Mucosa of rectum (tissue), 2 donors: ENCODE data around the gene RTN4RL2.

Experiments used
- H3K27ac ChIP-seq, 2 donors: one replicate each; pipeline ENCODE4 v1.7.0; 2013; ENCODE audit warnings: inconsistent platforms in 2 of 2, low read depth in 2 of 2, low read length in 2 of 2
- H3K27me3 ChIP-seq, 2 donors: one replicate each; pipeline ENCODE4 v1.7.0; 2013; ENCODE audit warnings: low read length in 2 of 2; ENCODE audit not compliant: control insufficient read depth in 2 of 2, insufficient read depth in 2 of 2
- H3K36me3 ChIP-seq, 2 donors: one replicate each; pipeline ENCODE4 v1.7.0; 2013; ENCODE audit warnings: low read length in 2 of 2; ENCODE audit not compliant: control insufficient read depth in 2 of 2, insufficient read depth in 2 of 2
- H3K4me1 ChIP-seq, 2 donors: one replicate each; pipeline ENCODE4 v1.7.0; 2013; ENCODE audit warnings: low read length in 2 of 2, mild to moderate bottlenecking in 1 of 2; ENCODE audit not compliant: control insufficient read depth in 2 of 2, insufficient read depth in 2 of 2
- H3K4me3 ChIP-seq, 2 donors: one replicate each; pipeline ENCODE4 v1.7.0; 2013; ENCODE audit warnings: low read length in 2 of 2
- H3K9ac ChIP-seq, 2 donors: one replicate each; pipeline ENCODE4 v1.7.0; 2013; ENCODE audit warnings: low read length in 2 of 2, low read depth in 1 of 2, mild to moderate bottlenecking in 1 of 2
- H3K9me3 ChIP-seq, 2 donors: one replicate each; pipeline ENCODE4 v1.7.0; 2013; ENCODE audit warnings: low read length in 2 of 2; ENCODE audit not compliant: control insufficient read depth in 2 of 2
- donor health status: healthy.
- donor health status: Normal muscosa, but diverticular disease.

Gene RTN4RL2

GRCh38 chr11:57446055-57446454, 14.3 kb upstream of the RTN4RL2 start:
- no peak overlapping the region for H3K27ac ChIP-seq
- no peak overlapping the region for H3K9ac ChIP-seq
- no peak overlapping the region for H3K4me3 ChIP-seq
- no peaks in the 10 kb centered on the region for H3K36me3 ChIP-seq
- no peaks in the 10 kb centered on the region for H3K27me3 ChIP-seq
- peaks cover 0 to 10% of the 10 kb centered on the region in 2 donors for H3K4me1 ChIP-seq
- H3K9me3 ChIP-seq, result no peaks in the 10 kb centered on the region

DNA sequence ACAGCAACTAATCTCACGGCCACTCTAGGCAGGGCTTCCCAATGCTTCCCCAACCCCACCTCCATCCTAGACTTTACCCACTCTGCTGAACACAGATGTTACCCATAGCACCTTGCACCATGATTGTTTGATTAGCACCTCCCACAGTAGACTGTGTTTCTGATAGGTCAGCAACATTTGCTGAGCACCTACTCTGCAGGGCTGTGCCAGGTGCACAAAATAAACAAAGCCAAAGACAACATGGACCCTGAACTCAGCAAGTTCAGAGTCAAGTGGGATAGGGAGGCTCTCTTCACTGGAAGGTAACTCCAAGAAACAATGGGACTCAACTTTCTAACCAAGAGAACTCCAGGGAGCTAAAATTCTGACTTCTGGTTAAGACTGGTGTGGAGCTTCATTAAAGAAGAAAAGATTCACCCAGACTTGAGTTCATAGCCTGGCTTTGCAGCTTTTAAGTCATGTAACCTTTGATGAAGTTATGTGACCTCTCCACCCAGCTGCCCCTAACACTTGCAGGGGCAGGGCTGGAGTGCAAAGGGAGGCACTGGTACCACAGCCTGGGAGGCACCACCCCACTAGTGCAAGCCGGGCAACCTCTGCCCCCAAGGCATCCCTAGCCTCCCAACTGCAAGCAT, 6.7 kb upstream of the RTN4RL2 start:
- Histone ChIP-seq H3K4me3 (no peak overlapping the region), H3K36me3 (no peaks in the 10 kb centered on the region), H3K9me3 (no peaks in the 10 kb centered on the region), H3K9ac (no peak overlapping the region), H3K27ac (peak overlapping the region in 1 of 2 donors; percentile 9), H3K4me1 (peaks cover 9 to 19% of the 10 kb centered on the region in 2 donors), H3K27me3 (peaks cover 3 to 4% of the 10 kb centered on the region in 2 donors)

DNA sequence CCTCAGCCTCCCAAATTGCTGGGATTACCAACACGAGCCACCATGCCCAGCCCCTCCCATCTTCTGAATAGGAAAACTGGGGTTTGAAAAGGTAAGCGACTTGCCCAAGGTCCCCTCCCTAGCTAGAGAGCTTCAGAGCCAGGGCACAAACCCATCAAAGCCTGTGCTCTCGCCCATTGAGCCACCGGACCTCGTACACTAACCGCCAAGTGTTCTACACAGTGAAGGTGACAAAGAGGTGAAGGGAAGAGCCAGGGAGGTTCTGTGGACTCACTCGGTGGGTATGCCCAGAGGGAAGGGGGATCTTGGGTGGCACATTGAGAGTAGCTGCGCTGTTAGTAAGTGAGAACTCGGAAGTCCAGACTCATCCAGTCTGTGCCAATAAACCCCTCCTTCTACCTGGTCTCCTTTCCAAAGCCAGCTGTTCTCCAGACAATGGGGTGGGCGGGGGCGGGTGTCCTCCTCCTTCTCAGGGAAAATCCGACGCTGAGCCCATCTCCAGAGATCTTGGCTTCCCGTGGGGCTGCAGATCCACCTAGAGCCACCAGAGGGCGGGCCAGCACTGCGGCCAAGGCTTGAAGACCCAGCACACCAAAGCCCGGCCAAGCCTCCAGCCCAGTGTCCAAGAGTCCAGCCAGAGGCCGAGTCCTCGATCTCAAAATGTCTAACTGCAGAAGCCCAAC, 3.2 kb upstream of the RTN4RL2 start:
- Histone ChIP-seq H3K9ac (no peak overlapping the region), H3K27ac (no peak overlapping the region), H3K36me3 (no peaks in the 10 kb centered on the region), H3K4me3 (peak overlapping the region in 1 of 2 donors; percentile 20), H3K27me3 (peaks cover 22 to 24% of the 10 kb centered on the region in 2 donors), H3K4me1 (peaks cover 22 to 32% of the 10 kb centered on the region in 2 donors), H3K9me3 (no peaks in the 10 kb centered on the region)

DNA sequence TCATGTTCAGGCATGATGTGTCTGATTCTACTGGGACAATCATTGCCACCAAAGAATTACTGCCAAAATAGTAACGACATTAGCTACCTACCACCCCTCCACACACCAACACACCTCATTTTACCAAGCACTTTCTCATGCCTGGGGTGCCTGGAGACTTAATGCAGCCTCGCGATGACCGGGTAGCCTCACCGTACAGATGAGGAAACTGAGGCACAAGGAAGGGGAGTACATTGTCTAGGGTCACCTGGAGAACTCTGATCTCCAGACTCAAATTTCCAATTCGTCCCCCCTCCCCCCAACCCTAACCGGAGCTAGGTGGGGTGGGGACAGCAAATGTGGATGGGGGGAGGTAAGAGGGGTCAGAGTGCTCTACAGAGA, 2.7 kb upstream of the RTN4RL2 start:
- peaks cover 22 to 24% of the 10 kb centered on the region in 2 donors for H3K27me3 ChIP-seq
- no peak overlapping the region for H3K4me3 ChIP-seq
- H3K9ac ChIP-seq, result no peak overlapping the region

DNA sequence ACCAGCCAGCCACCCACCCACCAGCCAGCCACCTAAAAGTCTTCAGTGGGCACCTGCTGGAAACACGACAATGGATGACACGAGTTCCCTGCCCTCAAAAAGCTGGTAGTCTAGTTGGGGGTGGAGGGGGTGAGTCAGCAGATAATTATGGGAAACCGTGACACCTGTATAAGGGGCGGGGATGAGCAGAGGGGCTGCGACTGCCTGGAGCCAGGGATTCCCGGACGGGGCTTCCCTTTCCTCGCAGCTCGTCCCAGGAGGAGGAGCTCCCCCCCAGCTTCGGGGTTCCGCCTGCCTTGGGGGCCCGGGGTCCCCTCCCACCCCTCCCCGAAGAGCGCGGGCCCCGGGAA, 2.3 kb upstream of the RTN4RL2 start:
- peaks cover 22 to 29% of the 10 kb centered on the region in 2 donors for H3K4me1 ChIP-seq
- no peak overlapping the region for H3K4me3 ChIP-seq
- no peak overlapping the region for H3K9ac ChIP-seq
- H3K9me3 ChIP-seq, result no peaks in the 10 kb centered on the region
- no peaks in the 10 kb centered on the region for H3K36me3 ChIP-seq
- H3K27me3 ChIP-seq, result peaks cover 22 to 25% of the 10 kb centered on the region in 2 donors
- no peak overlapping the region for H3K27ac ChIP-seq

More for the DNA sequence above, 2.7 kb upstream of the RTN4RL2 start:
- Histone ChIP-seq H3K27ac (no peak overlapping the region), H3K9me3 (no peaks in the 10 kb centered on the region), H3K4me1 (peaks cover 22 to 32% of the 10 kb centered on the region in 2 donors), H3K36me3 (no peaks in the 10 kb centered on the region)

DNA sequence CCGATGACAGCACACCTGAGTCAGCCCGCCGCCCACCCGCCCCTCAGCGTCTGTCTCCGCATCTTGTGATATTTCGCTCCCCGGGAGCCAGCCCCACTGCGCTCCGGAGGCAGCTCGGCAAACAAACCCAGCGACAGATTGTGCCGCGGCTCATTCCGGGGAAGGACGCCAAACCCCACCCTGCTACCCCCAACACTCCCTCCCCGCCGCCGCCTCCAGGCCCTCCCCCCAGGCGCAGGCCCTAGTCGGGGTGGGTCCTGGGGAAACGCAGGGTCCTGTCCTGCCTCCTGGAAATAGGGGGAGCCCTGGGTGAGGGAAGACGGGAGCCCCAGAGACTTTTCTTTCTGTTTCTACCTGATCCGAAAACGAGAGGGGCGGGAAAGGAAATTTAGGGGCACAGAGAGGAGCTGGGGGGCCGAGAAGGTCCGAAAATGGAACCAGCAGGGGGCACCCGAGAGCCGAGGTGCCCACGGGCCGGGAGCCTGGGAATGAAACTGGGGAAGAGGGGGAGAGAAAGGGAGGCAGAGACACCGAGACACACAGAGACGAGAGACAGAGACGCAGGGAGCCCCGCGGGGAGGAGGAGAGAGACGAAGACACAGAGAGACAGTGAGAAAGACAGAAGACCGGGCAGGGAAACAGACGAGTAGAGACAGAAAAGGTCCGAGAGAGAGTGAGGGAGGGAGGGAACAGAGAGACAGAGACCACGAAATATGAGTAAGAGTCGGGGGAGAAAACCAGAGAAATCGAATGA, 1.7 kb upstream of the RTN4RL2 start:
- Histone ChIP-seq H3K4me1 (peaks cover 22 to 23% of the 10 kb centered on the region in 2 donors), H3K36me3 (no peaks in the 10 kb centered on the region), H3K27ac (no peak overlapping the region), H3K4me3 (peak overlapping the region; percentile 47 to 51), H3K9ac (peak overlapping the region in 1 of 2 donors; percentile 27), H3K27me3 (peaks cover 22 to 27% of the 10 kb centered on the region in 2 donors), H3K9me3 (no peaks in the 10 kb centered on the region)

DNA sequence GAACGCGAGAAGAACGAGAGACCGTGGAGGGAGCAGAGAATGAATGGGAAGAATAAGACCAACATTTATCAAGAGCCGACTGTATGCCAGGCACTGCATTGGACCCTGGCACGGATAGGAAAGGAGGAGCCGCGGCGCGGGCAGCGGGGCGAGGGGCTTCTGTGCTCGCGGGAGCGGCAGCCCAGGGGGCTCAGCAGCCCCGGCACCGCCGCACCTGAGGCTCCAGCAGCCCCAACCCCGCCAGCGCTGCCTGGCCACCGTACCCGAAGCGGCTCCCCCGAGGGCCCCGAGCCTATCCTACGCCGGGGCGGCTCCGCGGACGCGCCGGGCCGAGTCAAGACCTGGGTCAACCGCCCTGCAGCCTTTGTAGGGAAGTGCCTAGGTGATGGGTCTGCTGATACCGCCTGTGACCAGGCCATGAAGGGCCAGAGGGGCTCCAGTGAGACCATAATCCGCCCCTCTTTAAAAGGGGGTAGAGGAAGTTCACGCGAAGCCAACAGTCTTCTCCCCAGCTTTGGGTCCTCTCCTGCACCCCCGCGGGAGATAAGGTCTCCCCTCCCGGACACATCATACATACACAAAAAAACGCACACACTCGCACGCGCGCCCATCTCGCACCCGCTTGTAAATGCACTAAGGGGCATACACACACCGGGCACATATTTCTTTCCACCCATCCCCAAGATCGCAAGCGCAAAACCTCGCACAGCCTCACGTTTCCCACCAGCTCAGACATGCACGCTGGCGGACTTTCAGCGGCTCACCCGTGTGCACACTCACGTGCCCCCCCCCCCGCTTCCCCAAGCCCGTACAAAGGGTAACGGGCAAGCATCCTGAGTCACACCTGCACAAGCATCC, 935 bp upstream of the RTN4RL2 start:
- Histone ChIP-seq H3K4me3 (peak overlapping the region; percentile 47 to 51), H3K9me3 (no peaks in the 10 kb centered on the region), H3K27me3 (peaks cover 22 to 27% of the 10 kb centered on the region in 2 donors), H3K9ac (peak overlapping the region in 1 of 2 donors; percentile 27), H3K36me3 (no peaks in the 10 kb centered on the region), H3K4me1 (peaks cover 20 to 22% of the 10 kb centered on the region in 2 donors), H3K27ac (no peak overlapping the region)

- no peak overlapping the region for H3K9ac ChIP-seq
- H3K9me3 ChIP-seq, result no peaks in the 10 kb centered on the region
- H3K27ac ChIP-seq, result no peak overlapping the region
- peaks cover 20 to 22% of the 10 kb centered on the region in 2 donors for H3K4me1 ChIP-seq
- H3K27me3 ChIP-seq, result peaks cover 22 to 27% of the 10 kb centered on the region in 2 donors
- no peaks in the 10 kb centered on the region for H3K36me3 ChIP-seq
- peak overlapping the region; percentile 21 to 37 for H3K4me3 ChIP-seq
Measured at GRCh38 chr11:57460758-57461749, 726 bp downstream of the RTN4RL2 start.
